ENCODE results near the gene PHYKPL.

Gene PHYKPL

GRCh38 chr5:178193251-178193809 lies 39.3 kb downstream of the PHYKPL start:
- H3K4me3 ChIP-seq (ENCODE audit: low read depth, low read length): no peak overlapping the region
- no peak overlapping the region for H3K27ac ChIP-seq
- no peaks in the 10 kb centered on the region for H3K36me3 ChIP-seq
- H3K9me3 ChIP-seq (ENCODE audit: severe bottlenecking): no peaks in the 10 kb centered on the region
- no peak for DNase-seq
- no peak for TF ChIP-seq CTCF (IDR thresholded peaks at IDR 0.05; ENCODE audit: low read depth, low read length)
- no peaks in the 10 kb centered on the region for H3K27me3 ChIP-seq (ENCODE audit: insufficient read depth, low read depth, severe bottlenecking)

- no peak overlapping the region for H3K4me3 ChIP-seq (ENCODE audit: low read depth, low read length)
- TF ChIP-seq CTCF (IDR thresholded peaks at IDR 0.05; ENCODE audit: low read depth, low read length): no peak
- no peak overlapping the region for H3K27ac ChIP-seq
- no peaks in the 10 kb centered on the region for H3K27me3 ChIP-seq (ENCODE audit: insufficient read depth, low read depth, severe bottlenecking)
- H3K36me3 ChIP-seq: no peaks in the 10 kb centered on the region
- no peak for DNase-seq
- H3K9me3 ChIP-seq (ENCODE audit: severe bottlenecking): no peaks in the 10 kb centered on the region
These were observed 39.8 kb downstream of the PHYKPL start for GRCh38 chr5:178192787-178193186.

- no peak for TF ChIP-seq CTCF (IDR thresholded peaks at IDR 0.05; ENCODE audit: low read depth, low read length)
- Histone ChIP-seq H3K9me3 (ENCODE audit: severe bottlenecking) (no peaks in the 10 kb centered on the region), H3K27ac (no peak overlapping the region), H3K27me3 (ENCODE audit: insufficient read depth, low read depth, severe bottlenecking) (no peaks in the 10 kb centered on the region), H3K36me3 (no peaks in the 10 kb centered on the region), H3K4me3 (ENCODE audit: low read depth, low read length) (no peak overlapping the region)
- no peak for DNase-seq
These were observed 40.4 kb downstream of the PHYKPL start for GRCh38 chr5:178192244-178192643.

- Histone ChIP-seq H3K27me3 (ENCODE audit: insufficient read depth, low read depth, severe bottlenecking) (no peaks in the 10 kb centered on the region), H3K36me3 (no peaks in the 10 kb centered on the region), H3K9me3 (ENCODE audit: severe bottlenecking) (no peaks in the 10 kb centered on the region), H3K4me3 (ENCODE audit: low read depth, low read length) (no peak overlapping the region), H3K27ac (no peak overlapping the region)
- no peak for TF ChIP-seq CTCF (IDR thresholded peaks at IDR 0.05; ENCODE audit: low read depth, low read length)
- DNase-seq: no peak
These were observed 40.9 kb downstream of the PHYKPL start for GRCh38 chr5:178191661-178192060.

- Histone ChIP-seq H3K27me3 (ENCODE audit: insufficient read depth, low read depth, severe bottlenecking) (no peaks in the 10 kb centered on the region), H3K27ac (no peak overlapping the region), H3K9me3 (ENCODE audit: severe bottlenecking) (no peaks in the 10 kb centered on the region), H3K36me3 (no peaks in the 10 kb centered on the region), H3K4me3 (ENCODE audit: low read depth, low read length) (no peak overlapping the region)
- no peak for DNase-seq
- no peak for TF ChIP-seq CTCF (IDR thresholded peaks at IDR 0.05; ENCODE audit: low read depth, low read length)
These were observed 43.2 kb downstream of the PHYKPL start for GRCh38 chr5:178189433-178189832.

- H3K27me3 ChIP-seq (ENCODE audit: insufficient read depth, low read depth, severe bottlenecking): no peaks in the 10 kb centered on the region
- H3K9me3 ChIP-seq (ENCODE audit: severe bottlenecking): no peaks in the 10 kb centered on the region
- H3K4me3 ChIP-seq (ENCODE audit: low read depth, low read length): no peak within 1 kb of the TSS
- no peak for DNase-seq
- H3K36me3 ChIP-seq: no peaks in the 10 kb centered on the region
- no peak for TF ChIP-seq CTCF (IDR thresholded peaks at IDR 0.05; ENCODE audit: low read depth, low read length)
- no peak within 1 kb of the TSS for H3K27ac ChIP-seq
These were observed 45.6 kb downstream of the PHYKPL start, which contains the start of gene GMCL2 for GRCh38 chr5:178187014-178187413. GMCL2 (minus strand) TSS chr5:178187371; CDS start chr5:178187299, 72 bp downstream.

Measured in WERI-Rb-1 (cell line).